Neutrophil (primary cell): ENCODE results near the gene VAPA.

Experiments used
- H3K27ac ChIP-seq: fragments of 200-600 bp; sonication (generic); 2 replicates; pipeline ENCODE4 v1.5.1; 2016; ENCODE audit warnings: mild to moderate bottlenecking, moderate library complexity
- H3K27me3 ChIP-seq: fragments of 200-600 bp; sonication (generic); 2 replicates; pipeline ENCODE4 v1.6.0; 2016; ENCODE audit warnings: mild to moderate bottlenecking
- H3K36me3 ChIP-seq: fragments of 200-600 bp; sonication (generic); 2 replicates; pipeline ENCODE4 v1.5.1; 2017
- H3K4me1 ChIP-seq, 2 experiments: fragments of 200-600 bp in 1 of 2; sonication (generic) in 1 of 2; 1 replicate in 1 of 2; 2 replicates in 1 of 2; pipeline versions ENCODE4 v1.5.1 to v1.6.1; 2013 to 2016; ENCODE audit warnings: low read depth in 1 of 2, low read length in 1 of 2, mild to moderate bottlenecking in 1 of 2, moderate library complexity in 1 of 2; ENCODE audit not compliant: control insufficient read depth in 1 of 2, insufficient read depth in 1 of 2
- H3K4me3 ChIP-seq, 2 experiments: fragments of 200-600 bp in 1 of 2; sonication (generic) in 1 of 2; 1 replicate in 1 of 2; 2 replicates in 1 of 2; pipeline ENCODE4 v1.5.1; 2013 to 2016; ENCODE audit warnings: low read depth in 1 of 2, low read length in 1 of 2, mild to moderate bottlenecking in 1 of 2, moderate library complexity in 1 of 2
- H3K9me3 ChIP-seq: fragments of 200-600 bp; sonication (generic); 2 replicates; pipeline ENCODE4 v1.5.1; 2016
- TF ChIP-seq, protein P1 (sequence below): fragments of 200-600 bp; sonication (generic); IDR thresholded peaks from 2 replicates; pipeline ENCODE4 v1.5.1; 2016; ENCODE audit warnings: antibody characterized with exemption

The VAPA gene

GRCh38 chr18:9927392-9928063 lies 13.7 kb downstream of the VAPA start:
- no peaks in the 10 kb centered on the region for H3K9me3 ChIP-seq
- no peaks in the 10 kb centered on the region for H3K27me3 ChIP-seq
- H3K27ac ChIP-seq: peak overlapping the region; percentile 23
- peaks cover 10 to 40% of the 10 kb centered on the region in 2 experiments for H3K4me1 ChIP-seq
- peaks cover under 1% of the 10 kb centered on the region for H3K36me3 ChIP-seq
- TF ChIP-seq, protein P1, sequence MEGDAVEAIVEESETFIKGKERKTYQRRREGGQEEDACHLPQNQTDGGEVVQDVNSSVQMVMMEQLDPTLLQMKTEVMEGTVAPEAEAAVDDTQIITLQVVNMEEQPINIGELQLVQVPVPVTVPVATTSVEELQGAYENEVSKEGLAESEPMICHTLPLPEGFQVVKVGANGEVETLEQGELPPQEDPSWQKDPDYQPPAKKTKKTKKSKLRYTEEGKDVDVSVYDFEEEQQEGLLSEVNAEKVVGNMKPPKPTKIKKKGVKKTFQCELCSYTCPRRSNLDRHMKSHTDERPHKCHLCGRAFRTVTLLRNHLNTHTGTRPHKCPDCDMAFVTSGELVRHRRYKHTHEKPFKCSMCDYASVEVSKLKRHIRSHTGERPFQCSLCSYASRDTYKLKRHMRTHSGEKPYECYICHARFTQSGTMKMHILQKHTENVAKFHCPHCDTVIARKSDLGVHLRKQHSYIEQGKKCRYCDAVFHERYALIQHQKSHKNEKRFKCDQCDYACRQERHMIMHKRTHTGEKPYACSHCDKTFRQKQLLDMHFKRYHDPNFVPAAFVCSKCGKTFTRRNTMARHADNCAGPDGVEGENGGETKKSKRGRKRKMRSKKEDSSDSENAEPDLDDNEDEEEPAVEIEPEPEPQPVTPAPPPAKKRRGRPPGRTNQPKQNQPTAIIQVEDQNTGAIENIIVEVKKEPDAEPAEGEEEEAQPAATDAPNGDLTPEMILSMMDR: no peak
- H3K4me3 ChIP-seq: no peak overlapping the region

- Histone ChIP-seq H3K4me1 (peaks cover 10 to 41% of the 10 kb centered on the region in 2 experiments), H3K27ac (peak overlapping the region; percentile 33), H3K4me3 (no peak overlapping the region), H3K9me3 (no peaks in the 10 kb centered on the region), H3K27me3 (no peaks in the 10 kb centered on the region), H3K36me3 (peaks cover 12% of the 10 kb centered on the region)
- TF ChIP-seq, protein P1: no peak
These were observed 14.9 kb downstream of the VAPA start for GRCh38 chr18:9928646-9929259.

- Histone ChIP-seq H3K4me3 (no peak overlapping the region), H3K4me1 (peaks cover 10 to 41% of the 10 kb centered on the region in 2 experiments), H3K27me3 (no peaks in the 10 kb centered on the region), H3K36me3 (peaks cover 21% of the 10 kb centered on the region), H3K27ac (no peak overlapping the region), H3K9me3 (no peaks in the 10 kb centered on the region)
- TF ChIP-seq, protein P1: no peak
These were observed 16.6 kb downstream of the VAPA start for GRCh38 chr18:9930299-9930884.

DNA sequence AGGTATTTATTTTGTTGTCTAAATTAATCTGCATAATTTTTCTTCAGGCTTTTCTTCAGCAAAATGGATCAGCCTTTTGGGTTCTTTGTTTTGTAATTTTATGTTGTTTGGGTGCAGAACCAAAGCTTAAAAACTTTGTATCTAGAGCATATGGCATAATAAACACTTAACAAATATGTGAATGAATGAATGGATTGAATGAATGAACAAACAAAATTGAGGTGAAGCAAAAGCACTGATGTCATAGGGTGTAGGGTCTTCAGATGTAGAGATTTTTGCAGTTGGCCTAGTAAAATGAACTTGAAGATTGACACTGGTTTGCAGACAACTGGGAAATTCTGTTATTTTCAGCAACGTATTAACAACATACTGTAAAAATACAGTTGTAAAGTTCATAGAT lies 17.3 kb downstream of the VAPA start:
- Histone ChIP-seq H3K9me3 (no peaks in the 10 kb centered on the region), H3K4me3 (no peak overlapping the region), H3K4me1 (peaks cover 10 to 39% of the 10 kb centered on the region in 2 experiments), H3K36me3 (peaks cover 24% of the 10 kb centered on the region), H3K27me3 (no peaks in the 10 kb centered on the region), H3K27ac (peak overlapping the region; percentile 59)
- TF ChIP-seq, protein P1: no peak

- Histone ChIP-seq H3K4me1 (peaks cover 10 to 34% of the 10 kb centered on the region in 2 experiments), H3K27me3 (no peaks in the 10 kb centered on the region), H3K4me3 (no peak overlapping the region), H3K36me3 (peaks cover 30% of the 10 kb centered on the region), H3K27ac (peak overlapping the region; percentile 59), H3K9me3 (no peaks in the 10 kb centered on the region)
- TF ChIP-seq, protein P1: no peak
These were observed 17.9 kb downstream of the VAPA start for GRCh38 chr18:9931678-9932077.
